ENCODE data around the gene XPO4.

XPO4 gene

DNA sequence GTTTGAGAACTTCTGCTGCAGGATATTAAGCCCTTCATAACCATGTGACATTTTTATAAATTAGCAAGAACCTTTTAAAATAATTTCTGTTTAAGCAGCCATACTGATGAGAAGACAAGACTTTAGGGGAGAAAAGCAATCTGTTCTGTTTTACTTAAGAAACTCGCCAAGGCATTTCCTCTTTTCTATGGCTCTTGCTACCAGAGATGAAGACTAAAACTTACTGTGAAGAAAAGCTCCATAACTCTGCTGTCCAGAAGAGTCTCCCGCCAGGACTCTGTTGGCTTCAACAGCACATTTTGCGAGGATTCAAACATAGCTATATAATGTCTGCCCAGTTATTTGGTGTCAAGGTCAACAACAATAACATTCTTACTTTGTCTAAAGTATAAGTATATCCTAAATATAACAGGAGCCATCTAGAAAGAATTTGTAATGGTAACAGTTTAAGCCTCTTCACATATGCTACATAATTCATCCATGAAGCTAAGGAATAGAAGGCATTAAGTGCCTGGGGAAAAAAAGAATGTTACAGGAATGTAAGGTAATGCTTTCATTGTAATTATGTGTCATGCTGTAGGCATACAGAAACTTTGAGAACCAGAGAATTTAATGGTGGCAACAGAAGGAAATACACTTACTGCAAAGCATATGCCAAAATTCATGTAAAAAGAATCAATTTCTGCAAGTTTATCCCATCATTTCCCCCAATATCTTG, 75.5 kb downstream of the XPO4 start:
- peaks cover 3% of the 10 kb centered on the region; the same call in 1 of the 2 replicates for H3K36me3 ChIP-seq (ENCODE audit: control insufficient read depth, insufficient read depth, low read length)
- no peaks in the 10 kb centered on the region for H3K9me3 ChIP-seq (ENCODE audit: control insufficient read depth, insufficient read depth, low read depth, low read length)
- H3K4me1 ChIP-seq (ENCODE audit: control insufficient read depth, insufficient read depth, low read length), result no peaks in the 10 kb centered on the region
- no peak overlapping the region for H3K4me3 ChIP-seq (ENCODE audit: low read depth, low read length)
- no peak overlapping the region for H3K9ac ChIP-seq (ENCODE audit: low read length)
- H3K27ac ChIP-seq (ENCODE audit: low read depth, low read length), result no peak overlapping the region
- H3K27me3 ChIP-seq (ENCODE audit: control insufficient read depth, insufficient read depth, low read length), result no peaks in the 10 kb centered on the region

DNA sequence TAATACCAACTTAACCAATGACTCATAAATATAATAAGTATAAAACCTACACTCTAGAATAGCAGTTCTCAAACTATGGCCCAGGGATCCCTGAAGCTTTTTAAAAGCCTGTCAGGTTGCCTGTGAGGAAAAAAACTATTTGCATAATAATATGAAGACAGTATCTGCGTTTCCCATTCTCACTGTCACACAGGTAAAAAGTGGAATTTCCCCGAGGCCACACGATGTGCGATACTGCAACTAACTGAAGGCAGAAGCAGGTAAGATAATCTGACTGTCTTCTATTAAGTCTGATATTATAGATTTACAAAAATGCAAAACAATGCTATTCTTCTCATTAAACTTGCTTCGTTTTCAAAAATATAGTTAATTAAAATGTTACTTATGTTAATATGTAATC, 76.2 kb downstream of the XPO4 start:
- peaks cover 8% of the 10 kb centered on the region for H3K36me3 ChIP-seq (ENCODE audit: control insufficient read depth, insufficient read depth, low read length)

DNA sequence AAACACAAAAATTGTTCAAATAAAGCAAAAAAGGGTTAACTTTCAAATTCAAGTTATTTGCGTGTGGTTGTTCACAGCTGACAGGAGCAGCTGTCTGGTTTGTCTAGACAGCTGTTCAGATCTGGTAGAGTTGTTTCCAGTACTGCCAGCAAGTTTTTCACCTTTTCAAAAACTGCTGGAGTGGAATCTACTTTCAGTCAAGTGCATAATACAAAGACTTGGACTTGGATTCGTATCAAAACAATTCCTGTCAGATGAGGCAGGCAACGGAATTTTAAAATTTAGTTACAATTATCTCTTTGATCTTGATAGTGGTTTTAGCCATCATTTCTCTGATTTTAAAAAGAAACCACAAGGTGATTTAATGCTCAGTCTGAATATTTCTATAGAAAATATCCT, 77.1 kb downstream of the XPO4 start:
- Histone ChIP-seq H3K36me3 (ENCODE audit: control insufficient read depth, insufficient read depth, low read length) (peaks cover 8% of the 10 kb centered on the region), H3K27ac (ENCODE audit: low read depth, low read length) (no peak overlapping the region), H3K9ac (ENCODE audit: low read length) (no peak overlapping the region), H3K27me3 (ENCODE audit: control insufficient read depth, insufficient read depth, low read length) (no peaks in the 10 kb centered on the region), H3K9me3 (ENCODE audit: control insufficient read depth, insufficient read depth, low read depth, low read length) (no peaks in the 10 kb centered on the region), H3K4me3 (ENCODE audit: low read depth, low read length) (no peak overlapping the region), H3K4me1 (ENCODE audit: control insufficient read depth, insufficient read depth, low read length) (no peaks in the 10 kb centered on the region)

More for the DNA sequence above, 76.2 kb downstream of the XPO4 start:
- H3K4me3 ChIP-seq (ENCODE audit: low read depth, low read length), result no peak overlapping the region
- H3K4me1 ChIP-seq (ENCODE audit: control insufficient read depth, insufficient read depth, low read length), result no peaks in the 10 kb centered on the region
- H3K27ac ChIP-seq (ENCODE audit: low read depth, low read length), result no peak overlapping the region
- H3K9ac ChIP-seq (ENCODE audit: low read length), result no peak overlapping the region
- H3K9me3 ChIP-seq (ENCODE audit: control insufficient read depth, insufficient read depth, low read depth, low read length), result no peaks in the 10 kb centered on the region
- no peaks in the 10 kb centered on the region for H3K27me3 ChIP-seq (ENCODE audit: control insufficient read depth, insufficient read depth, low read length)

DNA sequence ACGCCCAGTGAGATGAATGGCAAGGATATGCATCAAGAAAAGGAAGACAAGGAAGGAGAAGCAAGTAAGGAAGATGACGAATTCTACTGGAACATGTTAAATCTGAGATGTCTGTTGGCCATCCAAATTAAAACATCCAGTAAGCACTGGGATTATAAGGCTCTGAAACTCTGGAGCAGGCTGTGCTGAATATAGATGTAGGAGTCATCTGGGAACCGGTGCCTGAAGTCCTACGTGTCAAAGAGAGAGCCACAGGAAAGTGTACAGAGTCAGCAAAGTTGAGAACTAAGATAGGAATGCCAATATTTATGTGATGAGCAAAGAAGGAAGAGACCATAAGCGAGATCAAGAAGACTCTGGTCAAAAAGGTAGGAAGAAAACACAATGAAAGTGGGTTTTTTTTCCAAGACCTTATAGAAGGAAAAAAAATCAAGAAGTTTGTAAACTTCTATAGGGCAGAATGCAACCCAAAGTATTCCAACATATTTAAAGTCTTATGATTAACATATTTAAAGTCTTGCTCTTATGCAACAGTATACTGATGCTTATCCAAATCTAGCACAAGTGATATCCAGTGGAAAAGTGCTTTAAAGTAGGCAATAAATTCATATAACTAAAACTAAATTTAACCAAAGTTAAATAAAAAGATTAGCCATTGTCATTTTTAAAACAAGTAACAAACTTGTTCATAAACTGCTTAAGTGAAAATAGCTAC, 77.6 kb downstream of the XPO4 start:
- H3K4me1 ChIP-seq (ENCODE audit: control insufficient read depth, insufficient read depth, low read length), result no peaks in the 10 kb centered on the region
- no peak overlapping the region for H3K9ac ChIP-seq (ENCODE audit: low read length)
- no peak overlapping the region for H3K27ac ChIP-seq (ENCODE audit: low read depth, low read length)
- H3K36me3 ChIP-seq (ENCODE audit: control insufficient read depth, insufficient read depth, low read length), result peaks cover 8% of the 10 kb centered on the region
- no peak overlapping the region for H3K4me3 ChIP-seq (ENCODE audit: low read depth, low read length)
- H3K27me3 ChIP-seq (ENCODE audit: control insufficient read depth, insufficient read depth, low read length), result no peaks in the 10 kb centered on the region
- H3K9me3 ChIP-seq (ENCODE audit: control insufficient read depth, insufficient read depth, low read depth, low read length), result no peaks in the 10 kb centered on the region

DNA sequence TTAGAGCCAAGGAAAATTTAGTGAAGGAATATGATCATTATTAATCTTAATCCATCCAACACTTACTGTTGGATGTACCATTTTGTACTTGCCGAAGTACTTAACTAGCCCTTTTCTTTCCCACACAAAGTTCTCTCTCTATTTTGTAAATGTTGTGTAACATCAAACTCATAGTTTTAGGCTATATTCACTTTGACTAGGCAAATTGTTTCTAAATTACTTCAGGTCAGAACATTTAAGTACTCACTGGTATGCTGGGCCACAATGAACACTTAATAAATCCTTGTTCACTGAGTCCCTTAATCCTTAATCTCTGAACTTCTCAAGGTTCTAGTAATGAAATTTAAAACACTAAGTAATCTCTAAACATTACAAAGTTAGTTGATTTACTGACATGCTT, 79.5 kb downstream of the XPO4 start:
- no peaks in the 10 kb centered on the region for H3K27me3 ChIP-seq (ENCODE audit: control insufficient read depth, insufficient read depth, low read length)
- no peaks in the 10 kb centered on the region for H3K4me1 ChIP-seq (ENCODE audit: control insufficient read depth, insufficient read depth, low read length)
- peaks cover 8% of the 10 kb centered on the region for H3K36me3 ChIP-seq (ENCODE audit: control insufficient read depth, insufficient read depth, low read length)
- H3K9ac ChIP-seq (ENCODE audit: low read length), result no peak overlapping the region
- no peak overlapping the region for H3K27ac ChIP-seq (ENCODE audit: low read depth, low read length)
- no peak overlapping the region for H3K4me3 ChIP-seq (ENCODE audit: low read depth, low read length)
- no peaks in the 10 kb centered on the region for H3K9me3 ChIP-seq (ENCODE audit: control insufficient read depth, insufficient read depth, low read depth, low read length)

DNA sequence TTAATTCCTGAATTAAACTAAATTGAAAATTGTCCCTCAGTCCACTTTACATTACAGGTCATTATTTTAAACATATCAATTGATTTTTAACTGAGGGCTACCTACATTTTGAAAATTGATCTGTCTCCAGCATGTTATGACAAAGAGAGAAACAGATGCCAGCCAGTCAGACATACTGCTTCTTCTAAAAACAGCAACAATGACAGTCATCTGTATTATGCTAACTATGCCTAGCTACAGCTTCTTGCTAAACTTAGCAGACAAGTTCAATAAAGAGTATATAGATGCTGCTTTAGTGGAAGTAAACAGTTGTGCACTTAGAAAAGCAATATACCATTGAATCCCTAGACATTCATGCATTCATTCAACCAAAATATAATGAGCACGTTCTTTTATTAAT, 80.1 kb downstream of the XPO4 start:
- no peak overlapping the region for H3K4me3 ChIP-seq (ENCODE audit: low read depth, low read length)
- no peaks in the 10 kb centered on the region for H3K27me3 ChIP-seq (ENCODE audit: control insufficient read depth, insufficient read depth, low read length)
- H3K9me3 ChIP-seq (ENCODE audit: control insufficient read depth, insufficient read depth, low read depth, low read length), result no peaks in the 10 kb centered on the region
- no peaks in the 10 kb centered on the region for H3K4me1 ChIP-seq (ENCODE audit: control insufficient read depth, insufficient read depth, low read length)
- H3K9ac ChIP-seq (ENCODE audit: low read length), result no peak overlapping the region
- peaks cover 8% of the 10 kb centered on the region for H3K36me3 ChIP-seq (ENCODE audit: control insufficient read depth, insufficient read depth, low read length)
- H3K27ac ChIP-seq (ENCODE audit: low read depth, low read length), result no peak overlapping the region

DNA sequence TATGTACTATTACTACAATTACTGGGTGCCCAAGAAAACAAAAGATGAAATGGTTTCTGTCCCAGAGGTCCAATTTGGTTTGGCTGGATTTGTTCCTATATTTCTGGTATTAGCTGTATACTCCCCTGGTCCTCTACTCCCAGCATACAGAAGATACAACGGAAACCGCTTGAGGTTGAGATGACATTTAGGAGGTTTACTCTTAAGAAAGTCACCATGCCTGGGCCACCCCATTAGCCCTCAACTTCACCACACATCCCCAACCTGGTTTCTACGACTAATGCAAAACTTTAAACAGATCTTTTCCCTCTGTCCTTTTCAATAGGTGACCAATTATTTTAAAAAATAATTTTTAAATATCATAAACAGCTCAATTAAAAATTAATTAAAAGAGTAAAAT, 82.8 kb downstream of the XPO4 start:
- H3K27ac ChIP-seq (ENCODE audit: low read depth, low read length), result no peak overlapping the region
- H3K4me3 ChIP-seq (ENCODE audit: low read depth, low read length), result no peak overlapping the region
- no peaks in the 10 kb centered on the region for H3K9me3 ChIP-seq (ENCODE audit: control insufficient read depth, insufficient read depth, low read depth, low read length)
- no peaks in the 10 kb centered on the region for H3K27me3 ChIP-seq (ENCODE audit: control insufficient read depth, insufficient read depth, low read length)
- H3K9ac ChIP-seq (ENCODE audit: low read length), result no peak overlapping the region
- no peaks in the 10 kb centered on the region for H3K4me1 ChIP-seq (ENCODE audit: control insufficient read depth, insufficient read depth, low read length)
- H3K36me3 ChIP-seq (ENCODE audit: control insufficient read depth, insufficient read depth, low read length), result peaks cover 8% of the 10 kb centered on the region

DNA sequence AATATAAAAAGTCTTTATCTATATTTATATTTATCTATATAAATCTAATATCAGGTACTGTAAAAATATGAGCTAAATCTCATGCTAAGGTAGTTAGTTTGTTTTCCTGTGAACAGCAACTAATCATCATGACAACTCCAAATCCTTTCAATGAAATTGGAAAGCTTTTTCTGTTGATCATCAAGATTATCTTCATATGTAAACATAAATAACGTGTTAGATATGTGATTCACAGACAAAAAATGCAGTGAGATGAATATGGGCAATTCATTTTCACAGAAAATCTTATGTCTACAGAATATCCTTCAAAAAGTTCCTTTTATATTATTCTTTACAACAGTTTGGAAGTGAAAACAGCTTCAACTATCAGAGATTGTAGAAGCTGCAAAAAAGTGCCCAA, 87.1 kb downstream of the XPO4 start:
- no peak overlapping the region for H3K4me3 ChIP-seq (ENCODE audit: low read depth, low read length)
- no peaks in the 10 kb centered on the region for H3K27me3 ChIP-seq (ENCODE audit: control insufficient read depth, insufficient read depth, low read length)
- H3K4me1 ChIP-seq (ENCODE audit: control insufficient read depth, insufficient read depth, low read length), result no peaks in the 10 kb centered on the region
- peaks cover 4% of the 10 kb centered on the region; the same call in 1 of the 2 replicates for H3K36me3 ChIP-seq (ENCODE audit: control insufficient read depth, insufficient read depth, low read length)
- no peak overlapping the region for H3K27ac ChIP-seq (ENCODE audit: low read depth, low read length)
- H3K9ac ChIP-seq (ENCODE audit: low read length), result no peak overlapping the region
- H3K9me3 ChIP-seq (ENCODE audit: control insufficient read depth, insufficient read depth, low read depth, low read length), result no peaks in the 10 kb centered on the region

DNA sequence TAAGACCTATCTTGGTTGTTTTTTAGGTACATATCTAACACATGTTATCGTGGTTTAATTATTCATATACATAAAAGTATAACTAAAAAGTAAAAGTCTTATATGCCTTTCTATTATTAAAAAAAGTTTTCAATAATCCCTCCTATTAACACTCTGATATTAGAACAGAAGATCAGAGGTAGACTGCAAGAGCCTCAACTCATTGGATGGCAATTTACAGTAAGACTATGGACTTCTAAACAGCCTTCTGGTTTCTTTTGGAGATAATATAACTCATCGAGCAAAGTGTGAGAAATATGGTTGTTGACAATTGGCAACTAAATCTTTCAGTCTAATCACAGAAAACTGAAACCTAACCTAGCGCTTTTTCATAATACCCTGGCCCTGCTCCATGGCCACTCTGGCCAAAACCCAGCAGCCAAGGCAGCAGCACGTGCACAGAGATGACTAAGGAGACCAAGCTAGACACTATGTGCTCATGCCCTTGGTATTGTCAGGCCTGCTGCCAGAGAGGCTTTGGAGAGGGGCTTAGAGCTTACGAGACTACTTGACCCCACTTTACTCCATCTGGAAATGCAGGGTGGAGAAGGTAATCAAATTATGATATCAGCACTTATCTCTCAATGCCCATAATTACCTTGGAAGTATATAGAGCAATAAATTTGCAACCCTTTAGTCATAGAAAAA, 88.2 kb downstream of the XPO4 start:
- no peak overlapping the region for H3K4me3 ChIP-seq (ENCODE audit: low read depth, low read length)
- peaks cover 9% of the 10 kb centered on the region for H3K36me3 ChIP-seq (ENCODE audit: control insufficient read depth, insufficient read depth, low read length)
- H3K9me3 ChIP-seq (ENCODE audit: control insufficient read depth, insufficient read depth, low read depth, low read length), result no peaks in the 10 kb centered on the region
- H3K27ac ChIP-seq (ENCODE audit: low read depth, low read length), result no peak overlapping the region
- no peak overlapping the region for H3K9ac ChIP-seq (ENCODE audit: low read length)
- no peaks in the 10 kb centered on the region for H3K27me3 ChIP-seq (ENCODE audit: control insufficient read depth, insufficient read depth, low read length)
- no peaks in the 10 kb centered on the region for H3K4me1 ChIP-seq (ENCODE audit: control insufficient read depth, insufficient read depth, low read length)

DNA sequence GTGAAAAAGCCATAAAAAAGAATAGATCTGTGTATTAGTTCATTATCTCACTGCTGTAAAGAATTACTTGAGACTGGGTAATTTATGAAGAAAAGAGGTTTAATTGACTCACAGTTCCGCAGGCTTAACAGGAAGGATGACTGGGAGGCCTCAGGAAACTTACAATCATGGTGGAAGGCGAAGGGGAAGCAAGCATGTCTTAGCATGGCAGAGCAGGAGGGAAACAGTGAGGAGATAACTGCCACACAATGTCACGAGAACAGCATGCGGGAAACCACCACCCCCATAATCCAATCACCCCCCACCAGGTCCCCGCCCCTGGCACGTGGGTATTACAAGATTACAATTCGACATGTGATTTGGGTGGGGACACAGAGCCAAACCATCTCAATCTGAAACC, 89.7 kb downstream of the XPO4 start:
- H3K9me3 ChIP-seq (ENCODE audit: control insufficient read depth, insufficient read depth, low read depth, low read length), result no peaks in the 10 kb centered on the region
- no peak overlapping the region for H3K4me3 ChIP-seq (ENCODE audit: low read depth, low read length)
- no peak overlapping the region for H3K9ac ChIP-seq (ENCODE audit: low read length)

DNA sequence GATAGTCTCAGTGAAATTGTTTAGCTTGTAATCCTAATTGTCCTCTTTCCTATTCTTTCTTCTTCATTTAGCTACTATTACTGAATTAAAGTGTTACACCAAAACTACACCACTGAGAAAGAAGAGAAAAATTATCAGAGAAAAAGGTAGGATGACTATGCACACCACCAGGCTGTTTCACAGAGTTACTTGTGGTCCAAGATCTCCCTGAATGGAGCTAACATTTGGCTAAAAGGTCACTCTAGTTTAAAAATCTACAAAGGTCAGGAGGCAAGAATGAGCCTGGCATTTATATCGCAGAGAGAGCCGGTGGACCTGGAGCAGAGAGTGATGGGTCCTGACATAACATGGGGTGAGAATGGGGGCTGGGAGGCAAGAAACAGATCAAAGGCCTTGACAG, 91.7 kb downstream of the XPO4 start:
- Histone ChIP-seq H3K9ac (ENCODE audit: low read length) (no peak overlapping the region), H3K4me1 (ENCODE audit: control insufficient read depth, insufficient read depth, low read length) (no peaks in the 10 kb centered on the region), H3K36me3 (ENCODE audit: control insufficient read depth, insufficient read depth, low read length) (peaks cover 36% of the 10 kb centered on the region), H3K27ac (ENCODE audit: low read depth, low read length) (no peak overlapping the region), H3K27me3 (ENCODE audit: control insufficient read depth, insufficient read depth, low read length) (no peaks in the 10 kb centered on the region), H3K4me3 (ENCODE audit: low read depth, low read length) (no peak overlapping the region), H3K9me3 (ENCODE audit: control insufficient read depth, insufficient read depth, low read depth, low read length) (no peaks in the 10 kb centered on the region)

More for the DNA sequence above, 89.7 kb downstream of the XPO4 start:
- Histone ChIP-seq H3K27ac (ENCODE audit: low read depth, low read length) (no peak overlapping the region), H3K27me3 (ENCODE audit: control insufficient read depth, insufficient read depth, low read length) (no peaks in the 10 kb centered on the region), H3K36me3 (ENCODE audit: control insufficient read depth, insufficient read depth, low read length) (peaks cover 24% of the 10 kb centered on the region), H3K4me1 (ENCODE audit: control insufficient read depth, insufficient read depth, low read length) (no peaks in the 10 kb centered on the region)
